Epidermal melanocyte (primary cell): Measurements from ENCODE around the gene HDGF.

Source experiments
- DNase-seq: peaks from one replicate; pipeline ENCODE4 v3.0.0; 2011; ENCODE audit warnings: low spot score; ENCODE audit not compliant: insufficient read length

HDGF gene

DNA sequence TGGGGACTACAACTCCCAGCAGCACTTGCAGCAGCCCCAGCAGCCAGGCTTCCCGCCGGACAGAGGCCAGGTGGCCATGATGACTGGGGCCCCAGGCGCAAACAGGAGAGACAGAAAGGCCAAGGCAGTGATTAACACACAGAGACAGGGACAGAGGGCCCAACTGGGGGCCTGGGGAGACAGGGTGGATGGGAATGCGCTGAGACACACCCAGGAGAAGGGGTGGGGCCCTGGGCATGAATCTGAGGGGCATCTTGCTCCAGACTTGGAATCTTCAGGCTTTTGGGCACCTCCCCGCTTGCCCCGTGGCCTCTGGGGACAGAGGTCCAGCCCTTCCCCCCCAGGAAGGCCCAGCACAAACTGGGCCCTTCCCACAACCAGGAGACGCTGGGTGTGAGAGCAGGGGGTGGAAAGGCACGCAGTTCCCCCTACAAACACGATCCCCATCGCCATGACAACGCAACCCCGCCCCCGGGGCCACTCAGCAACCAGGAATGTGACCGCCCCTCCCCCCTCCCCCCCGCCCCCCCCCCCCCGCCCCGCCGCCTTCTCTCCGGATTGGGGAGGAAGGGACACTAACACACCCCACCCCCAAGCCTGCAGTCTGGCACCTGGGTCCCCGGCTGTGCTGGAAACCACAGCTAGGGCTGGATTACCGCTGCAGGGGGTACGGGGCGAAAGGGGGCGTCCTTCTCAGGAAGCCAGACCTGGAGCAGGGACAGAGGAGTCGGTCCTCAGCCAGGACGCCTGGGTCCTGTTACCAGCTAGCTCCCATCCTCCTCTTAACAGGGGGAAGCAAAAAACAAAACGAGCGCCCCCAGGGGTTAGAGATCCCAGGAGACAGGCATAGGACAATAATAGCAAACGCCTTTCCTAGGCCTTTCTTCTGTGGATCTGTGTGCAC, 4.5 kb downstream of the HDGF start:
- DNase-seq: peak; percentile 85

GRCh38 chr1:156746406-156746727, 5.1 kb downstream of the HDGF start:
- DNase-seq: no peak

DNA sequence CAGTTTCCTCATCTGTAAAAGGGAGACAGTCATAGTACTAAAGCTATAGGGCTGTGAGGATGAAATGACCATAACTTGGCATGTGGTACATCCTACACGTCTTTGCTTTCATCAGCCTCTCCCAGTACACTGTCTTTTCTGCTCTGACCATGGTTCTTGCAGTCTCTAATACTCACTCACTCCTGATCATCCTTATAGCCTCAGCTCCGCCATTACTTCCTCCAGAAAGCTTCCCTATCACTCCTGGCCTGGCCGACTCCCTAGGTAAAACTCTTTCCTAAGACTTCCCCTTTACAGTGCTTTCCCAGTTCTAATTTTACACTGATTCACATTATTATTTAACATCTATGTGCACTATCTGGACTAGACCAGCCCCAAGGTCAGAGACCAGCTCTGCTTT, 5.6 kb downstream of the HDGF start:
- DNase-seq: no peak

DNA sequence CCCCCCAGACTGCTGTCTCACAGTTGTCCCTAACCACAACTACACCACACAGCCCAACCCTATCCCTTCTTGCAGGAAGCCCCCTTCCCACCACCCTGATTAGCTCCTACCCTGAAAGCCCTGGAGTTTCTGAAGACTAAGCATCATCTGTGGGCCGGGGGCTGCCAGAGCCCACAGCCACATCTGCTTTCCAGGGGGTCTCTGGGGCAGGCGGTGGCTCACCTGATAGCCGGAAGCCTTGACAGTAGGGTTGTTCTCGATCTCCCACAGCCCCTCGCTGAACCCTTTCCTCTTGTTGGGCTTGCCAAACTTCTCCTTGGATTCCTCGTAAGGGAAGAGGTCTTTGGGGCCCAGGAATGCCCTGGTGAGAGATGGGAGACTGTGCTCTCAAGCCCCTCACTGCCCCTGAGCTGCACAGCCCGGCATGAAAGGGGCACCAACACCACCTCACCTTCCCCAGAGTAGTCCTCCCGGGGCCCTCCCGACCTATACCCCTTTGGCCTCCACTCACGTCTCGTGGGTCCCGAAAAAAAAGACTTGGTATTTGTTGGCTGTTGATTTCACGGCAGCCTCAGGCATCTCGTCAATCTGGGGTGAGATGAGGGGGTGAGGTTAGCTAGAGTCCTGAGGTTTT, 6.6 kb downstream of the HDGF start:
- no peak for DNase-seq

GRCh38 chr1:156744344-156744743, 7.1 kb downstream of the HDGF start:
- DNase-seq: no peak

DNA sequence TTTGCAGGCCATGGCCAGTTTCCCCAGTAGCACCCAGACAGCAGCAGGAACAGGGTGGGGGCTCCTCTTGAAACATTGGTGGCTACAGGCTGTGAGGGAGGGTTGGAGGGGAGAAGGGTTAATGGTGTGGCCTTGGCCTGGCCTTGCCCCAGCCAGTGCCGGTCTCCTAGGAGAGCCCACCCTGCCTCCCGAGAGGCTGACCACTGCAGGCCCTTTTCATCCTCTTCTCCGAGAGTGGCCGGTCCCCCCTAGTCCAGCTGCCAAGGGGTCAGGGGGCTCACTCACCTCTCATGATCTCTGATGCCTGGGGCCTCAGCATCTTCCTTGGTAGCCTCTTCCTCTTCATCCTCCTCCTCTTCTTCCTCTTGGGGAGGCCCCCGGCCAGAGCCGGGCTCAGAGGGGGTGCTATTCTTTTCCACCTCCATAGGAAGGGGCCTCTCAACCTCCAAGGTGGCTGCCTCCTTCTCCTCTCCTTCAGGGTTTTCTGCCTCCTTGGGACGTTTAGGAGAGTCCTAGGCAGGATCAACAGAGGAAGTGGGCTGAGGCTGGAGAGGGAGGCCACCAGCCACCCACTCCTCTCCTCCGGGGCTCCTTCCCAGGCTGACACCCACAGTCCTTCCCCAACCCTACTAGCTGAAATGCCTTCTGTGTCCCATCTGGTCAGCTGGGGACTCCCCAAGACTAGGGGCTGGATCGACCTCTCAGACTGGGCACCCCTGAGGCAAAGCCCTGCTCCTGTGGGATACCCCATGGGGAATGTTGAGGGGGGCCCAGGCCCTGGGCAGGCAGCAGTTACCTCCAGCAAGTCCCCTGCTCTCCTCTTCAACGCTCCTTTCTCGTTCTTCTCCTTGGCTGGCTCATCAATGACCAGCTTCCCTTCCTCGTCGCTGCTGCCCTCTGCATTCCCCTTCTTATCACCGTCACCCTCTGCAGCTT, 7.8 kb downstream of the HDGF start:
- no peak for DNase-seq

DNA sequence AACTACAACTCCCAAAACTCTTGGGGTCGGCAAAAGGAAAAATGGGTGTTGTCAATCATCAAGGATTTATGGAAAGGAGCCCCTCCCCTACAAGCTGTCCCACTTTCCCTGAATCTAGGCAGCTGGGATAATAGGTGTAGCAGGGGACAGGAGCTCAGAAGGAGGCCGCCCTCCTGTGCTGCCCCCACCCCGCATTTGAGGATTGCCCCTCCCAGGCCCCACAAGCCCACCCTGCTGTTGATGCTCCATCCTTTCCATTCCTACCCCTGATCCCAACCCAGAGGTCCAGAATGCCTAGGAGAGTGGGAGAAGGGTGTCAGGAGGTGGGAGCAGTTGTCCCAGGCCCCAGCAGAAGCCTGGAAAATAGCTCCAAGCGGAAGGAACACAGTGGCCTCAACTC, 8.7 kb downstream of the HDGF start:
- no peak for DNase-seq

GRCh38 chr1:156742017-156742416, 9.5 kb downstream of the HDGF start:
- no peak for DNase-seq

- DNase-seq: no peak
These were observed 9.9 kb downstream of the HDGF start for GRCh38 chr1:156741481-156741983.

DNA sequence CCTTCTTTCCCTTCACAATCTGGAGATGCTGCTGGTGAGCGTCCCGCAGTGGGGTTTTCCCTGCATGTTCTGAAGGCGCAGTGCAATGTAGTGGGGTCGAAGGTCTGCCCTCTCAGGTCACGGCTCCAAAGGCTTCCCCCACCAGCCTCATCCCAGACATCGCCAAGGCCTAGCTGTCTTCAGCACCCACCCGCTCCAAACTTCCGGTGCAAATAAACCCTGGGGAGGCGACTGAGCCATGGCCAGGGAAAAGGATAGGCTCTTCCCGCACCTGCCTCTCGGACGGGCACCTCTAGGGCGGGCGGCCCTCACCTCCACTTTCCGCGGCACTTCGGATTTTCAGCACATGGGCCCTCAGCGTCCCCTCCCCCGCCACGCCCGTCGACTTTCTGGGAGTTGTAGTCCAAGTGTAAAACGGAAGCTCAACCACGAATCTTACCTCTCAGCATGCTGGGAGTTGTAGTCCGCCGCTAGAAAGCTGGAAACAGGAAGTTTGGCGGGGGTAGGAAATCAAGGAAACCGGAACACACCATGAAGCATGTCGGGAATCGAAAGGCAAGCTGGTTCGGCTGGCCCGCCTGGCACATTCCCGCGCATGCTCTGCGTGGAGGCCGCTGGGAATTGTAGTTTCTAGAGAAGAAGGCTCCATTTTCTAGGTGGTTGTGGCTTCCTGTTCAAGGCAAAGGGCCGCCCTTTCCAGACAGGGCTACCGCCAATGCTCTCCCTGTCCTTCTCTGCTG, 10.6 kb downstream of the HDGF start, which contains the start of gene MRPL24:
TSS of gene MRPL24 (minus strand) at position 348 of the 740 bp plus-strand sequence. CDS start 2,384 bp downstream, outside the sequence.
- DNase-seq: peak; percentile 98

- DNase-seq: no peak
These were observed 11.2 kb downstream of the HDGF start for GRCh38 chr1:156740237-156740740.

- no peak for DNase-seq
These were observed 12.6 kb downstream of the HDGF start for GRCh38 chr1:156738916-156739315.

GRCh38 chr1:156738407-156738806, 13.1 kb downstream of the HDGF start:
- DNase-seq: no peak

GRCh38 chr1:156733989-156734584, 17.4 kb downstream of the HDGF start:
- DNase-seq: no peak

- peak; percentile 92 for DNase-seq
These were observed 22.6 kb downstream of the HDGF start, which contains the start of gene ISG20L2 for GRCh38 chr1:156728599-156729462. Gene ISG20L2, minus strand, starts transcription at chr1:156728766. Its CDS starts 1,114 bp downstream, at chr1:156727652.

GRCh38 chr1:156727926-156728598, 23.4 kb downstream of the HDGF start, which contains the start of gene METTL25B:
Gene METTL25B, plus strand, starts transcription at chr1:156728469. Its CDS starts 636 bp downstream, at chr1:156729105.
- DNase-seq: peak; percentile 85

DNA sequence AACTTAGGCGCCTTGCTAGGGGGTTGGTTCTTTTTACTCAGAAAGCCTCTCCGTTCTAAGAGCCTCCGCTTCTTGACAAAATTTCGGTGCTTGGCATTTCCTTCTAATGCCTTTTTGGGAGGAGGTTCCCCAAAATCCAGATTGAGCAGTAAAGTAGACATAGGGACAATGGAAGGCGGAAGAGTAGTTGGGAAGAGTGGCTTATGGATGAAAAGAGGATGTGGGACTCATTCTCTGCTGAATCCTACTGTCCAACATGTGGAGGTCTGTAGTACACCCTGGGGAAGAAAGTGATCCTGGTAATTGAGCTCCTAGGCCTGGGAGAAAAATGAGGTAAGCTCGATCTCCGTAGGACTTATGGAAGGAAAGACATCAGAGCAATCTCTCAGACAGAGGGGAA, 24.0 kb downstream of the HDGF start:
- no peak for DNase-seq

- peak; percentile 43 for DNase-seq
These were observed 24.8 kb downstream of the HDGF start for GRCh38 chr1:156726549-156727226.
